IMR-90 (cell line): Measurements from ENCODE around the gene EED.

Experiments
- FOS ChIP-seq: fragments of 150-350 bp; IDR thresholded peaks from 2 replicates; pipeline ENCODE4 v1.6.1; 2016; ENCODE audit warnings: low read depth, low read length
- POLR2A ChIP-seq: IDR thresholded peaks from 2 replicates; pipeline ENCODE4 v1.6.1; 2012; ENCODE audit warnings: mild to moderate bottlenecking, low read depth, low read length
- RFX5 ChIP-seq: IDR thresholded peaks from 2 replicates; pipeline ENCODE4 v1.8.0; 2012; ENCODE audit warnings: low read depth, mild to moderate bottlenecking, low read length, moderate library complexity
- TF ChIP-seq, protein P1 (sequence below): conservative IDR thresholded peaks from 2 replicates; pipeline ENCODE4 v1.5.1; 2012; ENCODE audit warnings: mild to moderate bottlenecking, low read depth, low read length, improper control_type of control experiment

GRCh38 chr11:86234831-86235461 lies 9.6 kb upstream of the EED start:
- no peak for TF ChIP-seq RFX5
- TF ChIP-seq POLR2A = no peak
- TF ChIP-seq, protein P1, sequence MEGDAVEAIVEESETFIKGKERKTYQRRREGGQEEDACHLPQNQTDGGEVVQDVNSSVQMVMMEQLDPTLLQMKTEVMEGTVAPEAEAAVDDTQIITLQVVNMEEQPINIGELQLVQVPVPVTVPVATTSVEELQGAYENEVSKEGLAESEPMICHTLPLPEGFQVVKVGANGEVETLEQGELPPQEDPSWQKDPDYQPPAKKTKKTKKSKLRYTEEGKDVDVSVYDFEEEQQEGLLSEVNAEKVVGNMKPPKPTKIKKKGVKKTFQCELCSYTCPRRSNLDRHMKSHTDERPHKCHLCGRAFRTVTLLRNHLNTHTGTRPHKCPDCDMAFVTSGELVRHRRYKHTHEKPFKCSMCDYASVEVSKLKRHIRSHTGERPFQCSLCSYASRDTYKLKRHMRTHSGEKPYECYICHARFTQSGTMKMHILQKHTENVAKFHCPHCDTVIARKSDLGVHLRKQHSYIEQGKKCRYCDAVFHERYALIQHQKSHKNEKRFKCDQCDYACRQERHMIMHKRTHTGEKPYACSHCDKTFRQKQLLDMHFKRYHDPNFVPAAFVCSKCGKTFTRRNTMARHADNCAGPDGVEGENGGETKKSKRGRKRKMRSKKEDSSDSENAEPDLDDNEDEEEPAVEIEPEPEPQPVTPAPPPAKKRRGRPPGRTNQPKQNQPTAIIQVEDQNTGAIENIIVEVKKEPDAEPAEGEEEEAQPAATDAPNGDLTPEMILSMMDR = no peak
- TF ChIP-seq FOS = no peak
